CD1c-positive myeloid dendritic cell (primary cell): ENCODE measurements around the gene DIPK1C.

Experiments used
- DNase-seq: peaks from one replicate; pipeline ENCODE4 v3.0.0-alpha.2; 2016; ENCODE audit errors: extremely low spot score

The DIPK1C gene

GRCh38 chr18:74420481-74420880 is 36.6 kb downstream of the DIPK1C start:
- no peak for DNase-seq

- DNase-seq = no peak
Observed at GRCh38 chr18:74419761-74420160, 37.3 kb downstream of the DIPK1C start.

- DNase-seq = no peak
Observed at GRCh38 chr18:74418023-74418422, 39.1 kb downstream of the DIPK1C start.

- no peak for DNase-seq
Observed at GRCh38 chr18:74416124-74416523, 41.0 kb downstream of the DIPK1C start.

- DNase-seq = no peak
Observed at GRCh38 chr18:74414953-74415515, 42.1 kb downstream of the DIPK1C start.

- DNase-seq = no peak
Observed at GRCh38 chr18:74413836-74414235, 43.3 kb downstream of the DIPK1C start.

- DNase-seq = no peak
Observed at GRCh38 chr18:74412116-74412880, 44.8 kb downstream of the DIPK1C start.

- no peak for DNase-seq
Observed at GRCh38 chr18:74411475-74411874, 45.6 kb downstream of the DIPK1C start.

- no peak for DNase-seq
Observed at GRCh38 chr18:74410441-74410992, 46.6 kb downstream of the DIPK1C start.

- no peak for DNase-seq
Observed at GRCh38 chr18:74407888-74408287, 49.2 kb downstream of the DIPK1C start.

GRCh38 chr18:74402806-74403433 is 54.2 kb downstream of the DIPK1C start:
- no peak for DNase-seq

- no peak for DNase-seq
Observed at GRCh38 chr18:74400813-74401212, 56.3 kb downstream of the DIPK1C start.

GRCh38 chr18:74399091-74399887 is 57.8 kb downstream of the DIPK1C start:
- no peak for DNase-seq

- no peak for DNase-seq
Observed at GRCh38 chr18:74397572-74397971, 59.5 kb downstream of the DIPK1C start.

- peak; percentile 8 for DNase-seq
Observed at GRCh38 chr18:74396171-74397169, 60.6 kb downstream of the DIPK1C start.

- DNase-seq = no peak
Observed at GRCh38 chr18:74395648-74396154, 61.4 kb downstream of the DIPK1C start.

GRCh38 chr18:74395006-74395405 is 62.1 kb downstream of the DIPK1C start:
- DNase-seq = no peak

GRCh38 chr18:74392323-74392722 is 64.8 kb downstream of the DIPK1C start:
- DNase-seq = no peak

- no peak for DNase-seq
Observed at GRCh38 chr18:74390900-74391299, 66.2 kb downstream of the DIPK1C start.

- no peak for DNase-seq
Observed at GRCh38 chr18:74389991-74390390, 67.1 kb downstream of the DIPK1C start.
